A673 (cell line): ENCODE results near the gene CCBE1. TPM values are rescaled to one million over a fixed set of nuclear protein-coding genes. Genes with fewer than 3 reads are reported as not detected.

ENCODE experiments used
- BruUV-seq: library from RNA; stranded (reverse); fragments of 400-500 nt; replicated peaks from 2 replicates; lab custom pipeline; 2021; lab: Mats Ljungman, UMichigan
- CTCF ChIA-PET: fragments of 300-600 bp; sonication (Branson Sonifier 250); formaldehyde crosslinking; loops from one replicate; lab custom pipeline; 2022; ENCODE audit warnings: antibody characterized with exemption; lab: Charles Lee
- POLR2A ChIA-PET: fragments of 300-600 bp; sonication (Branson Sonifier 250); formaldehyde crosslinking; loops from one replicate; lab custom pipeline; 2022; ENCODE audit warnings: antibody characterized with exemption; ENCODE audit not compliant: low non-redundant PET; lab: Charles Lee
- DNase-seq: peaks from one replicate; pipeline ENCODE4 v3.0.0-alpha.2; 2015; ENCODE audit warnings: low spot score
- H3K27ac ChIP-seq: fragments of 200-600 bp; sonication (generic); 2 replicates; pipeline ENCODE4 v1.5.1; 2016; ENCODE audit warnings: mixed run types, low read depth, mild to moderate bottlenecking, mixed read lengths, antibody characterized with exemption, low read length; ENCODE audit not compliant: poor library complexity, severe bottlenecking
- H3K27me3 ChIP-seq: fragments of 200-600 bp; sonication (generic); replicated peaks from 2 replicates; pipeline ENCODE4 v1.6.1; 2017; ENCODE audit warnings: mixed run types, low read depth, mild to moderate bottlenecking, mixed read lengths, antibody characterized with exemption, low read length; ENCODE audit not compliant: insufficient read depth, poor library complexity
- H3K36me3 ChIP-seq: fragments of 200-600 bp; sonication (generic); 2 replicates; pipeline ENCODE4 v1.6.1; 2016; ENCODE audit warnings: mixed run types, mild to moderate bottlenecking, mixed read lengths, antibody characterized with exemption, low read length; ENCODE audit not compliant: insufficient read depth, poor library complexity, severe bottlenecking
- H3K4me1 ChIP-seq: fragments of 200-600 bp; sonication (generic); 2 replicates; pipeline ENCODE4 v1.6.1; 2017; ENCODE audit warnings: mixed run types, mild to moderate bottlenecking, mixed read lengths, antibody characterized with exemption, low read length; ENCODE audit not compliant: insufficient read depth, poor library complexity, severe bottlenecking
- H3K4me3 ChIP-seq: fragments of 200-600 bp; sonication (generic); 2 replicates; pipeline ENCODE4 v1.5.1; 2016; ENCODE audit warnings: low read depth, mixed run types, mild to moderate bottlenecking, mixed read lengths, low read length; ENCODE audit not compliant: poor library complexity, severe bottlenecking
- H3K9me3 ChIP-seq: fragments of 200-600 bp; sonication (generic); 2 replicates; pipeline ENCODE4 v1.6.1; 2016; ENCODE audit warnings: mixed run types, low read depth, mild to moderate bottlenecking, mixed read lengths, antibody characterized with exemption, low read length; ENCODE audit not compliant: poor library complexity, severe bottlenecking
- EZH2 ChIP-seq: fragments of 200-600 bp; sonication (generic); IDR thresholded peaks from 2 replicates; pipeline ENCODE4 v1.6.1; 2017; ENCODE audit warnings: borderline replicate concordance, low read depth, mild to moderate bottlenecking, mixed read lengths, antibody characterized with exemption, low read length; ENCODE audit not compliant: poor library complexity, severe bottlenecking
- intact Hi-C: fragments of 100-400 bp; cut with micrococcal nuclease; formaldehyde crosslinking; loops from one replicate; pipeline ENCODE4 v1.10.0; 2022; ENCODE audit not compliant: unreplicated experiment
- total RNA-seq: library from RNA; stranded (reverse); gene quantifications from 2 replicates; pipeline ENCODE4 v1.2.3, GENCODE V29; 2021
- TF ChIP-seq, protein P1 (sequence below): fragments of 300-800, 200-600 bp; sonication (generic); conservative IDR thresholded peaks from 2 replicates; pipeline ENCODE4 v1.5.1; 2017; ENCODE audit warnings: low read depth, mild to moderate bottlenecking, antibody characterized with exemption, low read length, moderate library complexity, mixed read lengths

CCBE1 gene
- total RNA-seq, 1 experiment from 2014 or later = not detected

DNA sequence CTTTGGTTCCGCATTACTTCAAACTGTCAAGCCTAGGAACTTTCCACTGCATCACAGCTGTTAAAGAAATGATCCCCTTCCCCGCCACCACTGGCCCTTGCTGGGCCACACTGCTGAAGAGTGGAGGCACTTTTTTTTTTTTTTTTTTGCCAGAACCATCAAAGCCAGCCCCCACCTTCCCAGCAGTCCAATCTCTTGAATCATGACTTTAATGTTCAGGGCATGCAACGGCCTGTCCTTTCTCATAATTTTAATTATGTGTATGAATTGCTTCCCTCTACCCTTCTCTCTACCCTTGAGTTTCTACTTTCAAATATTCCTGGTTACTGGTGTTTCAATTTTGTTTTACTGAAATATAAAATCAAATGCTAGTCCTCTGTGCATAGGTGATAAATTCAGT lies 236.1 kb downstream of the CCBE1 start:
- H3K36me3 ChIP-seq = no peaks in the 10 kb centered on the region
- DNase-seq = no peak
- CTCF ChIA-PET = interaction anchor here (0.6 to 3.4 kb wide), 2 partner anchors 246 to 362 kb away, joined by 3 to 31 read pairs; no protein-coding TSS in a partner anchor
- no peak overlapping the region for H3K4me3 ChIP-seq
- POLR2A ChIA-PET = no interaction called here
- BruUV-seq = no TSS peak
- TF ChIP-seq, protein P1, sequence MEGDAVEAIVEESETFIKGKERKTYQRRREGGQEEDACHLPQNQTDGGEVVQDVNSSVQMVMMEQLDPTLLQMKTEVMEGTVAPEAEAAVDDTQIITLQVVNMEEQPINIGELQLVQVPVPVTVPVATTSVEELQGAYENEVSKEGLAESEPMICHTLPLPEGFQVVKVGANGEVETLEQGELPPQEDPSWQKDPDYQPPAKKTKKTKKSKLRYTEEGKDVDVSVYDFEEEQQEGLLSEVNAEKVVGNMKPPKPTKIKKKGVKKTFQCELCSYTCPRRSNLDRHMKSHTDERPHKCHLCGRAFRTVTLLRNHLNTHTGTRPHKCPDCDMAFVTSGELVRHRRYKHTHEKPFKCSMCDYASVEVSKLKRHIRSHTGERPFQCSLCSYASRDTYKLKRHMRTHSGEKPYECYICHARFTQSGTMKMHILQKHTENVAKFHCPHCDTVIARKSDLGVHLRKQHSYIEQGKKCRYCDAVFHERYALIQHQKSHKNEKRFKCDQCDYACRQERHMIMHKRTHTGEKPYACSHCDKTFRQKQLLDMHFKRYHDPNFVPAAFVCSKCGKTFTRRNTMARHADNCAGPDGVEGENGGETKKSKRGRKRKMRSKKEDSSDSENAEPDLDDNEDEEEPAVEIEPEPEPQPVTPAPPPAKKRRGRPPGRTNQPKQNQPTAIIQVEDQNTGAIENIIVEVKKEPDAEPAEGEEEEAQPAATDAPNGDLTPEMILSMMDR = no peak
- no peak for TF ChIP-seq EZH2
- no peaks in the 10 kb centered on the region for H3K27me3 ChIP-seq
- no peaks in the 10 kb centered on the region for H3K4me1 ChIP-seq
- no peak overlapping the region for H3K27ac ChIP-seq
- H3K9me3 ChIP-seq = no peaks in the 10 kb centered on the region
- intact Hi-C loops = loop anchor here (2.0 kb wide), 1 partner anchor 362 kb away; no protein-coding TSS in a partner anchor

DNA sequence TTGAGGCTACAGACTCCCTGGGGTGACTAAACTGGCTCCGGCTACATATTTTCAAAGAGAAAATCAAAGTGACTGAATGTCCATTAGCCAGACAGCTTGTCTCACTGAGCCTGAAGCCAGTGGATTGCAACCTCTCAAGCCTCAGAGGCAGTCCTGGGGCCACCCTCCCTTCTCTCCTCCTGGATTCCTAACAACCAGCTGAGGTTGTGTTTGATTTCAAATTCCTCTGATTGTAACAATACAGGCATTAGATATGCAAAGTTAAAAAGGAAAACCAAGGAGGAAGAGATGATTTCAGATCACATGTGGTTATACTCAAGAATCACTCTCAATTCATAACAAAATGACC lies 237.2 kb downstream of the CCBE1 start:
- POLR2A ChIA-PET = no interaction called here
- intact Hi-C loops = loop anchor here (2.0 kb wide), 1 partner anchor 363 kb away; no protein-coding TSS in a partner anchor

DNA sequence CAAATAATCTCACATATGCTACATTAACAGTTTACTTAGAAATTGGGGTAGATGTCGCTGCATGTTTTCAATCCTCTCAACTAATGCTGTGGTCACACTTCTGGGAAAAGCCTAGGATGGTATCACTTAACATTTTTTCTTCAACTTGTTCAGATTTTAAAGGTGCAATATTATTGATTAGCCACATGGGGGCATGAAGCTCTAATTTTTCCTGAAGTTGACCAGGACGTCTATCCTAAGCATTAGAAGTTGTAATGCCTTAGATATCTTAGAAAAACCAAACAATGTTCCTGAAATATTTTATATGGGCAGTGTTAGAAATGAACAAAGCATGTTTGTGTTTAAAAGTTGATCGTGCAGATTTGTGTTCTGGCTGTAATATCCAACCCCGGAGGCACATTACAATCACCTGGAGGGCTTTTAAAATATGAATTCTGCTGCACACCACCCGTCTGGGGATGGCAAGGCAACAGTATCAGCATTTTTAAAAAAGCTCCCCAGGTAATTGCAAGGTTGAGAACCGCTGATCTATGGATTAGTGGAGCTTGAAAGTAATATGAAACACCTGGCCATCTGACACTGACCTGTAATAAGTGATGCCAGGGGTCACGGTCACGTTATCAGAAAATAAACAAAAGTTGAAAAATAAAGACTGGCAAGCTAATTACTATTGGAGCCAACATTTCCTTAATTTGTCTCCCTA lies 237.7 kb downstream of the CCBE1 start:
- no peak overlapping the region for H3K27ac ChIP-seq
- CTCF ChIA-PET = interaction anchor here (0.5 to 3.4 kb wide), 5 partner anchors 9 to 364 kb away, joined by 4 to 31 read pairs (median 5); partner anchors contain the start of gene CCBE1
- intact Hi-C loops = loop anchor here (2.0 kb wide), 1 partner anchor 363 kb away; no protein-coding TSS in a partner anchor
- H3K9me3 ChIP-seq = no peaks in the 10 kb centered on the region
- H3K36me3 ChIP-seq = no peaks in the 10 kb centered on the region
- TF ChIP-seq EZH2 = no peak
- TF ChIP-seq, protein P1 = peak; percentile 69
- no TSS peak for BruUV-seq
- peaks cover 5% of the 10 kb centered on the region for H3K4me1 ChIP-seq
- H3K4me3 ChIP-seq = no peak overlapping the region
- DNase-seq = peak; percentile 47
- H3K27me3 ChIP-seq = no peaks in the 10 kb centered on the region
- POLR2A ChIA-PET = no interaction called here

More for the DNA sequence above, 237.2 kb downstream of the CCBE1 start:
- DNase-seq = no peak
- no TSS peak for BruUV-seq
- CTCF ChIA-PET = interaction anchor here (0.5 to 3.4 kb wide), 3 partner anchors 152 to 363 kb away, joined by 4 to 31 read pairs (median 8); partner anchors contain the start of gene CCBE1
- H3K36me3 ChIP-seq = no peaks in the 10 kb centered on the region
- H3K9me3 ChIP-seq = no peaks in the 10 kb centered on the region
- no peak overlapping the region for H3K4me3 ChIP-seq
- no peak for TF ChIP-seq EZH2
- TF ChIP-seq, protein P1 = no peak
- no peaks in the 10 kb centered on the region for H3K27me3 ChIP-seq
- no peak overlapping the region for H3K27ac ChIP-seq
- peaks cover 5% of the 10 kb centered on the region for H3K4me1 ChIP-seq
